GM23248 (cell line): ENCODE measurements around the gene HOPX.

Experiments
- EZH2 ChIP-seq: fragments of 200-600 bp; sonication (generic); IDR thresholded peaks from 2 replicates; pipeline ENCODE4 v1.6.1; 2018; ENCODE audit warnings: antibody characterized with exemption, mild to moderate bottlenecking; ENCODE audit not compliant: insufficient read depth, poor library complexity, severe bottlenecking
- EZH2phosphoT487 ChIP-seq: fragments of 200-600 bp; sonication (generic); IDR thresholded peaks from 2 replicates; pipeline ENCODE4 v1.6.1; 2018; ENCODE audit warnings: antibody characterized with exemption, moderate library complexity, mild to moderate bottlenecking, low read depth; ENCODE audit not compliant: insufficient read depth

DNA sequence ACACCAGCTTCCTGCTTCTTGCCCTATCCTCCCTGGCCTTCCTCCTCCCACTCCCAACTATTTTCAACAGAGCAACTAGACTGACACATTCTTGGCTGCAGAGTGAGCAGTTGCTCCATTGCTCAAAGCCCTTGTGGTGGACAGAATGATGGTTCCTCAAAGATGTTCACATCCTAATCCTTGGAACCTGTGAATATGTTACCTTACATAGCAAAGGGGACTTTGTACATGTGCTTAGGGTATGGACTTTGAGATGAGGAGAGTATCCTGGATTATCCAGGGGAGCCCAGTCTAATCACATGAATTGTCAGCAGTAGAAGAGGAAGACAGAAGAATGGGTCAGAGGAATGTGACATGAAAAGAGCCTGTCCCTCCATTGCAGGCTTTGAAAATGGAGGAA lies 24.9 kb upstream of the HOPX start:
- no peak for TF ChIP-seq EZH2phosphoT487
- no peak for TF ChIP-seq EZH2
